ENCODE results near the gene CELA2B. TPM values are rescaled to one million over a fixed set of nuclear protein-coding genes. Genes with fewer than 3 reads are reported as not detected.
"Not testable (repeated sequence)": the region's sequence is repeated elsewhere in the genome, so short reads cannot be mapped to it uniquely, and the experiment has no call there.

CELA2B gene
- total RNA-seq, 4 donors from 2014 or later = not detected

- Histone ChIP-seq H3K4me3 (replicated peaks in 1 of 3) (no peak overlapping the region), H3K9me3 (no peaks in the 10 kb centered on the region), H3K36me3 (peaks cover 0 to 5% of the 10 kb centered on the region in 2 donors), H3K4me1 (peaks cover 6 to 18% of the 10 kb centered on the region in 2 donors), H3K27ac (no peak overlapping the region), H3K27me3 (no peaks in the 10 kb centered on the region)
- intact Hi-C loops (cut with DNase I) = no loop called here
- 89 to 96% methylated on average over 3 of the region's 3 CpGs for WGBS, 2 donors
- no peak for TF ChIP-seq CTCF (IDR thresholded peaks at IDR 0.05)
- TF ChIP-seq POLR2A (IDR thresholded peaks at IDR 0.05) = no peak
- DNase-seq = no peak
Observed at GRCh38 chr1:15519625-15520024, 43.7 kb downstream of the CELA2B start.

GRCh38 chr1:15521206-15521906 is 45.5 kb downstream of the CELA2B start:
- H3K27ac ChIP-seq; H3K9me3 ChIP-seq; H3K36me3 ChIP-seq; intact Hi-C loops (cut with DNase I); H3K4me3 ChIP-seq (replicated peaks in 1 of 3); H3K27me3 ChIP-seq: not testable (repeated sequence)
- 77% methylated on average over 17 of the region's 17 CpGs for WGBS, 2 donors
- H3K4me1 ChIP-seq = peaks cover 16 to 27% of the 10 kb centered on the region in 2 donors
- DNase-seq = peak; percentile 63 to 64

- no peak overlapping the region for H3K4me3 ChIP-seq (replicated peaks in 1 of 3)
- no peak for TF ChIP-seq CTCF (IDR thresholded peaks at IDR 0.05)
- no peak for TF ChIP-seq POLR2A (IDR thresholded peaks at IDR 0.05)
- no peaks in the 10 kb centered on the region for H3K27me3 ChIP-seq
- no peaks in the 10 kb centered on the region for H3K9me3 ChIP-seq
- WGBS, 2 donors = 93 to 98% methylated on average over 4 of the region's 4 CpGs
- no peak for DNase-seq
- H3K27ac ChIP-seq = no peak overlapping the region
- peaks cover 0 to 4% of the 10 kb centered on the region in 2 donors for H3K36me3 ChIP-seq
- H3K4me1 ChIP-seq = peaks cover 20 to 28% of the 10 kb centered on the region in 2 donors
- intact Hi-C loops (cut with DNase I) = no loop called here
Observed at GRCh38 chr1:15522551-15522950, 46.6 kb downstream of the CELA2B start.

GRCh38 chr1:15523104-15524020 is 47.5 kb downstream of the CELA2B start:
- H3K27ac ChIP-seq = peak overlapping the region; percentile 5 to 98 (median 94)
- TF ChIP-seq POLR2A (IDR thresholded peaks at IDR 0.05) (no peak), CTCF (IDR thresholded peaks at IDR 0.05) (no peak)
- 41 to 45% methylated on average over 16 to 18 of the region's 18 CpGs for WGBS, 2 donors
- H3K9me3 ChIP-seq = no peaks in the 10 kb centered on the region
- H3K27me3 ChIP-seq = no peaks in the 10 kb centered on the region
- DNase-seq = no peak
- no peaks in the 10 kb centered on the region for H3K36me3 ChIP-seq
- H3K4me3 ChIP-seq (replicated peaks in 1 of 3) = peak overlapping the region; percentile 5 to 65 (median 58)
- intact Hi-C loops (cut with DNase I) = no loop called here
- peaks cover 28 to 35% of the 10 kb centered on the region in 2 donors for H3K4me1 ChIP-seq

- peak in 1 of 2 donors; percentile 78 for TF ChIP-seq POLR2A (IDR thresholded peaks at IDR 0.05)
- TF ChIP-seq CTCF (IDR thresholded peaks at IDR 0.05) = no peak
- Histone ChIP-seq H3K9me3 (no peaks in the 10 kb centered on the region), H3K4me3 (replicated peaks in 1 of 3) (peak within 1 kb of the TSS; percentile 5 to 65 (median 58)), H3K4me1 (peaks cover 28 to 35% of the 10 kb centered on the region in 2 donors), H3K27me3 (no peaks in the 10 kb centered on the region), H3K36me3 (no peaks in the 10 kb centered on the region), H3K27ac (peak within 1 kb of the TSS; percentile 94 to 99 (median 98))
- intact Hi-C loops (cut with DNase I) = no loop called here
- 0 to 5% methylated on average over 4 to 7 of the region's 27 CpGs for WGBS, 2 donors
- no peak for DNase-seq
Observed at GRCh38 chr1:15524021-15524282, 48.0 kb downstream of the CELA2B start, which contains the start of gene CASP9. CASP9 (minus strand) TSS chr1:15524215; CDS start chr1:15524200, 15 bp downstream.
